Fibroblast of lung (primary cell): ENCODE data around the gene EVPLL.
"Not testable (repeated sequence)": the region's sequence is repeated elsewhere in the genome, so short reads cannot be mapped to it uniquely, and the experiment has no call there.

Experiments
- EZH2 ChIP-seq: IDR thresholded peaks from 2 replicates; pipeline ENCODE4 v1.5.1; 2012; ENCODE audit warnings: low read length, control low read depth, mild to moderate bottlenecking; ENCODE audit errors: missing control alignments
- TF ChIP-seq, protein P1 (sequence below), 2 donors: IDR thresholded peaks in 1 of 2; conservative IDR thresholded peaks in 1 of 2; 1 replicate in 1 of 2; 2 replicates in 1 of 2; pipeline ENCODE4 v1.5.1; 2011 to 2012; ENCODE audit warnings: low read length in 2 of 2, control low read depth in 1 of 2, inconsistent platforms in 1 of 2, low read depth in 1 of 2, mild to moderate bottlenecking in 1 of 2

DNA sequence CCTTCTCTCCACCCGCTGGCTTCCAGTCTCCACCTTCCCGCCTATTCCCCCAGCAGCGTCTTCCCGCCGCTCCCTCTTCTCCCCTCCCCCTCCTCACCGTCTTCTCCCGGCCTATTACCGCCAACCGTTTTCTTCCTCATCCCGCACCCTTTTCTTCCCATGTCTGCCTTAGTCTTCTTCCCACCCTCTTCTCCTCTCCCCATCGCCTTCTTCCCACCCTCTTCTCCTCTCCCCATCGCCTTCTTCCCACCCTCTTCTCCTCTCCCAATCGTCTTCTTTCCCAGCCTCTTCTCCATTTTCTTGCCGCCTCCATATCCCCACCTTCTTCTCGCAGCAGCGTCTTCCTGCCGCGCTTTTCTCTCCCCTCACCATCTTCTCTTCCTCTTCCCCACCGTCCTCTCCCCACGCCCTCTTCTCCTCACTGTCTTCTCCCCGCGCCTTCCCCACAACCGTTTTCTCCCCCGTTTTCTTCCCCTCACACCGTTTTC lies 33.8 kb downstream of the EVPLL start:
- TF ChIP-seq, protein P1, sequence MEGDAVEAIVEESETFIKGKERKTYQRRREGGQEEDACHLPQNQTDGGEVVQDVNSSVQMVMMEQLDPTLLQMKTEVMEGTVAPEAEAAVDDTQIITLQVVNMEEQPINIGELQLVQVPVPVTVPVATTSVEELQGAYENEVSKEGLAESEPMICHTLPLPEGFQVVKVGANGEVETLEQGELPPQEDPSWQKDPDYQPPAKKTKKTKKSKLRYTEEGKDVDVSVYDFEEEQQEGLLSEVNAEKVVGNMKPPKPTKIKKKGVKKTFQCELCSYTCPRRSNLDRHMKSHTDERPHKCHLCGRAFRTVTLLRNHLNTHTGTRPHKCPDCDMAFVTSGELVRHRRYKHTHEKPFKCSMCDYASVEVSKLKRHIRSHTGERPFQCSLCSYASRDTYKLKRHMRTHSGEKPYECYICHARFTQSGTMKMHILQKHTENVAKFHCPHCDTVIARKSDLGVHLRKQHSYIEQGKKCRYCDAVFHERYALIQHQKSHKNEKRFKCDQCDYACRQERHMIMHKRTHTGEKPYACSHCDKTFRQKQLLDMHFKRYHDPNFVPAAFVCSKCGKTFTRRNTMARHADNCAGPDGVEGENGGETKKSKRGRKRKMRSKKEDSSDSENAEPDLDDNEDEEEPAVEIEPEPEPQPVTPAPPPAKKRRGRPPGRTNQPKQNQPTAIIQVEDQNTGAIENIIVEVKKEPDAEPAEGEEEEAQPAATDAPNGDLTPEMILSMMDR (conservative IDR thresholded peaks at IDR 0.05 in 1 of 2, IDR thresholded peaks at IDR 0.05 in 1 of 2; ENCODE audit: low read depth in 1 of 2, low read length in 2 of 2) = not testable (repeated sequence)
- TF ChIP-seq EZH2 = not testable (repeated sequence)
